IPS-15b (cell line): ENCODE results near the gene SEC61G.

Experiments
- H3K27me3 ChIP-seq: one replicate; pipeline ENCODE4 v1.6.1; 2013; ENCODE audit warnings: low read length; ENCODE audit not compliant: control insufficient read depth, insufficient read depth
- H3K36me3 ChIP-seq: one replicate; pipeline ENCODE4 v1.6.1; 2013; ENCODE audit warnings: low read length; ENCODE audit not compliant: control insufficient read depth, insufficient read depth
- H3K4me1 ChIP-seq: one replicate; pipeline ENCODE4 v1.6.1; 2013; ENCODE audit warnings: mild to moderate bottlenecking, low read length; ENCODE audit not compliant: control insufficient read depth, insufficient read depth
- H3K4me3 ChIP-seq: one replicate; pipeline ENCODE4 v1.5.1; 2013; ENCODE audit warnings: low read depth, low read length
- H3K9ac ChIP-seq: one replicate; pipeline ENCODE4 v1.6.1; 2013; ENCODE audit warnings: low read depth, mild to moderate bottlenecking, low read length
- H3K9me3 ChIP-seq: one replicate; pipeline ENCODE4 v1.6.1; 2013; ENCODE audit warnings: mild to moderate bottlenecking, low read length; ENCODE audit not compliant: control insufficient read depth, insufficient read depth

SEC61G gene

GRCh38 chr7:54711900-54712595 is 47.0 kb downstream of the SEC61G start:
- Histone ChIP-seq H3K4me1 (no peaks in the 10 kb centered on the region), H3K9me3 (peaks cover 10% of the 10 kb centered on the region), H3K36me3 (no peaks in the 10 kb centered on the region), H3K9ac (no peak overlapping the region), H3K27me3 (no peaks in the 10 kb centered on the region), H3K4me3 (no peak overlapping the region)

GRCh38 chr7:54709283-54709682 is 49.7 kb downstream of the SEC61G start:
- Histone ChIP-seq H3K27me3 (no peaks in the 10 kb centered on the region), H3K4me3 (no peak overlapping the region), H3K4me1 (no peaks in the 10 kb centered on the region), H3K9ac (no peak overlapping the region), H3K9me3 (peaks cover 10% of the 10 kb centered on the region), H3K36me3 (no peaks in the 10 kb centered on the region)

GRCh38 chr7:54705436-54705835 is 53.6 kb downstream of the SEC61G start:
- Histone ChIP-seq H3K4me3 (no peak overlapping the region), H3K9me3 (peaks cover 10% of the 10 kb centered on the region), H3K4me1 (no peaks in the 10 kb centered on the region), H3K27me3 (no peaks in the 10 kb centered on the region), H3K36me3 (no peaks in the 10 kb centered on the region), H3K9ac (no peak overlapping the region)

GRCh38 chr7:54704851-54705250 is 54.2 kb downstream of the SEC61G start:
- Histone ChIP-seq H3K4me1 (no peaks in the 10 kb centered on the region), H3K36me3 (no peaks in the 10 kb centered on the region), H3K9ac (no peak overlapping the region), H3K27me3 (no peaks in the 10 kb centered on the region), H3K4me3 (no peak overlapping the region), H3K9me3 (peaks cover 10% of the 10 kb centered on the region)
